Nucleus accumbens (tissue), 56 donors: Measurements from ENCODE around the gene CWC27.

Experiments
- DNase-seq, 56 donors: peaks; one replicate each; lab custom pipeline; 2025; lab: John Stamatoyannopoulos, UW

Gene CWC27

DNA sequence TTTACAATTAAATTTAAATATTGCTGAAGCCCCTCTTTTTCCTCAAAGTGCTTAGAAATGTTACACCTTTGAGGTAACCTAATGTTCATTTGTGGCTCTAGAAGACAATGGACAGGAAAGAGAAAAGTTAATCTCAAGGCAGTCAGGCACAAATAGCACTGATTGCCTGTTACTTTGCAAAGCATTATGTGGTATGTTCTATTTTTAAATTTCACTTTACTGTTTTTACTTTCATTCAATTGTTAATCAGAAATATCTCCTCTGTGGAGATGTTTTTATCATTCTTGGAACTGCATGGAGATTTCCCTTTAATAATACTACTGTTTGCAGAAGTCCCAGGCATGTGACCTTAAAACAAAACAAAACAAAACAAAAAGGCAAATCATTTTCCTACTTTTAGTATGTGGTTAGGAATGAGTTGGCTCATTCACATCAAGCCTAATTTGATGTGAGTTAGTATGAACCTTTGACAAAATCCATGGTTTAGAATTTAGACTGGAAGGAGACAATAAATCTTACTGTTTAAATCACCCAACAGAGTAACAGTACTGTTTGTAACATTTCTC is 67.5 kb downstream of the CWC27 start:
- DNase-seq: no peak

- DNase-seq: no peak
These were observed 68.1 kb downstream of the CWC27 start for GRCh38 chr5:64836786-64837185.

DNA sequence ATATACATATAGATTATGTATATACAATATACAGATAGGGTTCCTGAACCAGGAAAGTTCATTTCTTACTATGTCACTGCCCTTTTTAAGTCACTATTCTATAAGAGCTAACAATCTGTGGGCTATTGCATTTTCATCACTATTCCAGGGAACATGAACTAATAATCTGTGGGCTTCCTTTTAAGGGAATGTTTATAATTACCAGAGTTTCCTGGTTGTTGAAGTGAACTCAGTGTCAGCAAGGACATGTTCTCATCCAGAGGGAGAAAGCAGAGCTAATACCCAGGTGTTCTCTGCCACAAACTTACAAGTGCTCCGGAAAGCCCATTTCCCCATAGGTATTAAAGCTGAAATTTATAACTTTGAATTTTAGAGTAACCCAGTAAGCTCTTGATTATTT is 69.6 kb downstream of the CWC27 start:
- DNase-seq: no peak

DNA sequence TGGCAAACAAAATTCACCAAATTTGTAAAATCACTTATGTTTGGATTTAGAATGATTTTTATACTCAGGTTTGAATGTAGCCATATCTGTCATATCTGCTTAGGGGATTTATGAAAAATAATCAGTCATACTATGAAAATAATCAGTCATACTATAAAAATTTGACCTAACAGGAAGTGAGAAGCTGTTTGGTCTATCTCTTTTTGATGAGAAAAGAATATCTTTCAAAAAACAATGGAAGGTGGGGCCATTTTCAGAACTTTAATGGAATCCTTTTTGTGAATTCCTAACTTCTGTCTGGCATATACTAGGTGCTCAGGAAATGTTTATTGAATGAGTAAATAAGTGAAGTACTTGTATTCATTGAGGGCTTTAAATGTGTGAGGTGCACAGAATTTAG is 70.1 kb downstream of the CWC27 start:
- DNase-seq: no peak

DNA sequence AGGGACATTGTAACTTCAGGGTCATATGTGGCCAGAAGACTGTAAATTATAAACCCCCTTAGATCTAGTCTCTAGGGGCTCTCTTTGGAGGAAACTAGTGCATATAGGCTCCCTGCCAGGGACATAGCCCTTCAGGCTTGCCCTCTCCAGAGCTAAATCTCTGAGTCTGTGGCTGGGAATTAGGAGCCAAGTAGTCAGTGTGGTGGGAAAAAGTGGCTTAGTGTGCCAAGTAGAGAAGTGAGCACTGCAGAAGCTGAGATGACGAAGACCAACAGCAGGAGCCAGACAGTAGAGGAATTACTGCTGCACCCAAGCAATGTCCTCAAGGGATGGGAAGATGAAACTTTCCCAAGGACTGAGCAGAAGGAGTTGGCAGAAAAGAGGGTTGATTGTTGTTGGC is 71.2 kb downstream of the CWC27 start:
- no peak for DNase-seq

GRCh38 chr5:64840958-64841357 is 72.2 kb downstream of the CWC27 start:
- no peak for DNase-seq

GRCh38 chr5:64853777-64854176 is 85.0 kb downstream of the CWC27 start:
- no peak for DNase-seq

- DNase-seq: no peak
These were observed 86.1 kb downstream of the CWC27 start for GRCh38 chr5:64854855-64855254.

DNA sequence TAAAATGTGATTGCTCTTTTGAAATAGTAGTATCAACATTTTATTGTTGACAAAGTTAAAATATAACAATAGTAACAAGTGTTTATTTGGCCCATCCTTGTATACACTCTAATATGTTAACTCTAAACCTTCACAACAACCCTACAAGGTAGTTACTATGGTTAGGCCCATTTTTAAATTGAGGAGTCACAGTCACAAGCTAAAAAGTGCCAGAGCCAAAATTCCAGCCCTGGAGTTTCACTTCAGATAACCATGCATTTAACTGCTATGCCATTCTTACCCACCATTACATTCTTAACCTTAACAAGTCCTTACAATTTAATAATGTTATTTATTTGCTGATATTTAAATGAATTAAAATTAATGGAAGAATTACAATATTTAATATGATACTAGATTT is 91.2 kb downstream of the CWC27 start:
- DNase-seq: no peak

- DNase-seq: no peak
These were observed 92.6 kb downstream of the CWC27 start for GRCh38 chr5:64861281-64861680.

DNA sequence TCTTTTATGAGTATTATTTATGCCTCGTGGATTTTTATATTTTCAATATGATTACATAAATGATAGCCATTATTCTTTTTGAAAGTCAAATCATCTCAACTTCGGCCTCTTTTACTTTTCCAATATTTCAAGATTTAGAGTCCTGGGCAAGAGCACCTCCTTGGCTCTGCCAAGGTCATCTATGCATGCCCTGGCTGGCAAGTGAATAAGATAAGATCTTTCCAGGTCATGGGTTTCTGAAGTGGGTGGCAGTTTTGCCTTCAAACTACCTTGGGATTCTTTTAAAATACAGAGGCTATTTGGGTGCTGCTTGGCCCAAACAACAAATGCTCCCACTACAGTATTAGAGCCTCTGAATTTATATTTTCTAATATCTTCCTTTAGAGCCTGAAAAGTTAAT is 95.4 kb downstream of the CWC27 start:
- DNase-seq: no peak

DNA sequence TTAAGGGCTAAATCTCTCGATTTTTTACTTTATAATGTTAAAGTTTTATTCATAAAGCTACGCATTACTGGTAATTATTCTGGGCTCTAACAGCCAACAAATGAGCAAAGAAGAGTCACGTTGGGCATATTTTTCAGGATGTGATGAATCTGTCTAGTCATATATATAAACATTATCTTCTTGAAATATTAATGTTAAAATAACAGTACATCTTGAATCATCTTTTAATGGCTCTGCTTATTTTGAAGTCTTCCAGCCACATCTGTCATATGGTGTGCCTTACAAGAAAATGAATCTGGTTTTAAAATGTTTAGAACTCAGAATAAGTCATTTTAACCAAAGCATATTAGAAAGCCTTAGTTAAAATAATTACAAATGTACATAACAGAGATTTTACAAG is 96.9 kb downstream of the CWC27 start:
- no peak for DNase-seq

DNA sequence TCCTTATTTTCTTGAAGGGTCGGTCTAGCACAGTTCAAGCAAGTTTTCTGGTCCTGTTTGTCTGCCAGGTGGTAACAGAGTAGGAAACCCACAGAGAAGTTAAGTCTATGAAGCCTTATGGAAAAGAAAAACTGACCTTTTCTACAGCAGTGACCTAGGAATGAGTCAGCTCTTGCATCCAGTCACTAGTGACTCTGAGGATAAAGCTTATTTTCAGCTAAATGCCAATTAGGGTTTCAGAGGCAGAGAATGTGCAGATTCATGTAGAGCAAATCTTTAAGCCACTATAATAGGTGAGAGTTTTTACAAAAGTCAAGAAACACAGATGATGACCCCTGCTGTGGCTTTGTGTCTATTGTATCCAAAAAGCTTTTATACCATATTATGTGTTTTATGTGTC is 100.7 kb downstream of the CWC27 start:
- DNase-seq: no peak

DNA sequence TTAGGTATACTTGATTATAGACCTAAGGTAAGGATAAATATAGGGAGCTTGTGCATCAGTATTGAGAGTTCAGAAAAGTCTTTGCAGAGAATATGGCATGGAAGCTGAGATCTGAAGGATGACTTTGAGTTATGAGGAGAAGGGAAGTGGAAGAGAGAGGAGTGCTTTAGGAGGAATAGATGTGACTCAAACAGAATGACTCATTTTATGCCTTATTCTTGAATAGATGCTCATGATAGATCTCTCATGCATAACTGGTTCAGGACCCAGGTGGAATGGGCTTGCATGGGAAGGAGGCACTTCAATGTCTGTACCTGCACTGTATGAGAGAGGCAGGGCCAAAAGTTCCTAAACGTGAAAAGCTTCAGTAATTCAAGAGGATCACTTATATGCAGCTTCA is 103.3 kb downstream of the CWC27 start:
- DNase-seq: no peak

DNA sequence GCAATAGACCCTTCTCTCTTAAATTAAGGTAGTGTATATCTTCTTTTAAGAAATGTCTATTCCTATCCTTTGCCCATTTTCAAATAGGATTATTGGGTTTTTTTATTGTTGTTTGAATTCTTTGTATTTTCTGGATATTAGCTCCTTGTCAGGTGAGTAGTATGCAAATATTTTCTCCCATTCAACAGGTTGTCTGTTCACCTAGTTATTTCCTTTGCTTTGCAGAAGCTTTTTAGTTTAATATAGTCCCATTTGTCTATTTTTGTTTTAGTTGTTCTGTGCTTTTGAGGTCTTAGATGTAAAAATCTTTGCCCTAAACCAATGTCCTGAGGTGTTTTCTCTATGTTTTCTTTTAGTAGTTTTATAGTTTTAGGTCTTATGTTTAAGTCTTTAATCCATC is 104.7 kb downstream of the CWC27 start:
- no peak for DNase-seq

- DNase-seq: no peak
These were observed 106.0 kb downstream of the CWC27 start for GRCh38 chr5:64874753-64875152.

DNA sequence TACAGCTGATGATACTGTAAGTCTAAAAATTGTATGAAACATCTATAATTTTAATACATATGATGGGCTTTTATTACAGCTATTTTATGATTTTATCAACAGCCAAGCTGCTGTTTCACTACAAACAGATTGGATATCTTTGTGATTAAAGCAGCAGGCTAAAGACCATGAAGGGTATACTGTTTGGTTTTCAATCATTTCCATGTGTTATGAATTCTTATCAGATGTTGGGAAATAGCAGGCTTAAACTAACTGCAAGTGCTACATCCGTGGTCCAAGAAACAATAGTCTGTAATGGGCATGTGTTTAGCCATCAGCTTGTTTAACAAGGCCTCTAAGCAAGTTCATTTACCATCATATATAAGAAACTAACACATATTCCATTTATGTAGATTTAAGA is 107.5 kb downstream of the CWC27 start:
- DNase-seq: no peak

GRCh38 chr5:64880821-64881220 is 112.1 kb downstream of the CWC27 start:
- no peak for DNase-seq

DNA sequence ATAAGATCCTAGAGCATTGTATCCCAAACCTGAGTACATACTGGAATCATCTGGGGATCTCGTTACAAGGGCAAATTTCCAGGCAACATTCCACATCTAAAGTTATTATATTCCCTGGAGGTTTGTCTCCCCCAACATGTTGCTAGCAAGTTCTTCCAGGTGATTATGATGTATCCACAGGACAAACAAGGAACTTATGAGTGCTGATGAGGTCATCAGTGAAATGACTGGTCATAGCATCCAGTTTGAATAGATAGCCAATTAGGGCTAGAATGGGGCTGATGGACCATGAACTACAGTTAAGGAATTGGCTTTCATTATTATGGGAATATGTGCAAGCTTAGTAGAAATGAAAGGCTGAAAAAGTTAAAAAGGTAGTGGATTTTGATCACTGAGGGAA is 115.2 kb downstream of the CWC27 start:
- DNase-seq: no peak

GRCh38 chr5:64884541-64884940 is 115.8 kb downstream of the CWC27 start:
- no peak for DNase-seq

DNA sequence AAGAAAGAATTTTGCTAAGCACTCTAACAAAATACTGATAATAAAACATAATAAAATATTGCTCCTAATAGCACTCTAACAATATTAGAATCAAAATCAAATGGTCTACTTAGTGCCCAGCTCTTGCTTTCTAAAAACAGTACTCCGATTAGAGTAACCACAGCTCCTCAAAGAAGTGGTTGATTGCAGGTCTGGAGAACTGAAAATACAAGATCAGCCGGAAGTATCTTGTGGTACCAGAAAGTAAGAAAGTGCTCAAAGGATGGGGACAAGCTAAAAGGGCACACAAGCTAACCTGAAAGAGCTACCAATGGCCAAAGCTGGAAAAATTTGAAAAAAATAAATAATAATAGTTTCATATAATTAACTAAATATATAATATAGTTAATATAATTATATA is 119.2 kb downstream of the CWC27 start:
- DNase-seq: no peak

- DNase-seq: no peak
These were observed 127.0 kb downstream of the CWC27 start for GRCh38 chr5:64895748-64896147.

DNA sequence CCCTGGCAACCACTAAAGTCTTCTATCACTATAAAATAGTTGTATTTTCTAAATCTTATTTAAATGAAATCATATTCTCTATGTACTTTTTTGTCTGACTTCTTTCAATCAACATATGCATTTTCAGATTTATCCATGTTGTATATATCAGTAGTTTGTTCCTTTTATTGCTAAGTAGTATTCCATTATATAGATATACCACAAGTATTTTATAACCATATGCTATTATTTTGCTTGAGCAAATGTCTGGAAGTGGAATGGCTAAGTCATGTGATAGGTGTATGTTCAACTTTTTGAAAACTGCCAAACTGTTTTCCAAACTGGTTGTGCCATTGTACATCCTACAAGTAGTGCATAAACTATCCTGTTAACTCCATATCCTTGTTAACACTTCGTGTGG is 131.1 kb downstream of the CWC27 start:
- no peak for DNase-seq

GRCh38 chr5:64900618-64901017 is 131.9 kb downstream of the CWC27 start:
- DNase-seq: no peak
